HepG2 (cell line): ENCODE measurements around the gene CDH23. TPM values are rescaled to one million over a fixed set of nuclear protein-coding genes. Genes with fewer than 3 reads are reported as not detected.

Source experiments
- ATAC-seq: fragments of 200-7000 bp; cut with Tn5 transposase; 3 replicates; pipeline ENCODE4 v1.9.1; 2020; ENCODE audit warnings: mild to moderate bottlenecking, moderate library complexity
- BruUV-seq: library from RNA; stranded (reverse); fragments of 400-500 nt; replicated peaks from 2 replicates; lab custom pipeline; 2021; lab: Mats Ljungman, UMichigan
- CTCF ChIA-PET: fragments of 300-600 bp; formaldehyde crosslinking; extraction: SDS; loops from one replicate; lab custom pipeline; 2021; ENCODE audit warnings: low total read pairs, inconsistent platforms, low intra/inter-chr PET ratio; lab: Yijun Ruan, JAX
- POLR2A ChIA-PET: fragments of 350-600 bp; sonication (Branson Sonifier 250); formaldehyde crosslinking; loops from one replicate; lab custom pipeline; 2020; ENCODE audit warnings: antibody characterized with exemption, inconsistent platforms; lab: Yijun Ruan, JAX
- DNase-seq: peaks from one replicate; pipeline ENCODE4 v3.0.0-alpha.2; 2015; ENCODE audit warnings: low spot score
- FAIRE-seq: peaks from 3 replicates; lab custom pipeline; 2011; peaks lifted over from hg19 to GRCh38; lab: Jason Lieb, UNC
- H2AFZ ChIP-seq: one replicate; pipeline ENCODE4 v1.6.1; 2011; ENCODE audit warnings: low read length, inconsistent platforms
- H3K27ac ChIP-seq: fragments of 300-600 bp; 3 replicates; pipeline ENCODE4 v1.8.0; 2011; ENCODE audit warnings: mixed run types, mild to moderate bottlenecking, mixed read lengths, low read length, inconsistent platforms; ENCODE audit not compliant: insufficient read depth; ENCODE audit errors: extremely low read length
- H3K27me3 ChIP-seq, 2 experiments: fragments of 200-600 bp in 1 of 2; 2 replicates in 1 of 2; 3 replicates in 1 of 2; pipeline versions ENCODE4 v1.6.0 to v1.8.0; 2011; ENCODE audit warnings: low read length in 2 of 2, mild to moderate bottlenecking in 2 of 2, moderate library complexity in 2 of 2, inconsistent platforms in 1 of 2; ENCODE audit not compliant: insufficient read depth in 2 of 2, control insufficient read depth in 1 of 2
- H3K36me3 ChIP-seq, 2 experiments: fragments of 200-600 bp in 1 of 2; replicated peaks in 1 of 2; 2 replicates in 1 of 2; 3 replicates in 1 of 2; pipeline versions ENCODE4 v1.5.1 to v1.8.0; 2011; ENCODE audit warnings: low read length in 2 of 2, inconsistent platforms in 1 of 2; ENCODE audit not compliant: insufficient read depth in 2 of 2, control insufficient read depth in 1 of 2
- H3K4me1 ChIP-seq: 2 replicates; pipeline ENCODE4 v1.5.1; 2012; ENCODE audit warnings: low read length, inconsistent platforms; ENCODE audit not compliant: insufficient read depth
- H3K4me2 ChIP-seq: 2 replicates; pipeline ENCODE4 v1.6.0; 2011; ENCODE audit warnings: low read depth, low read length, inconsistent platforms
- H3K4me3 ChIP-seq, 3 experiments: fragments of 200-600 bp in 1 of 3; sonication (generic), shearing (Covaris generic) in 1 of 3; replicated peaks in 1 of 3; 2 replicates each; pipeline ENCODE4 v1.5.1; 2011 to 2016; ENCODE audit warnings: low read length in 3 of 3, inconsistent platforms in 2 of 3, low read depth in 2 of 3, mild to moderate bottlenecking in 2 of 3, control low read depth in 1 of 3, mixed read lengths in 1 of 3; ENCODE audit not compliant: insufficient read depth in 1 of 3
- H3K79me2 ChIP-seq: one replicate; pipeline ENCODE4 v1.6.1; 2011; ENCODE audit warnings: low read length, inconsistent platforms; ENCODE audit not compliant: insufficient read depth
- H3K9ac ChIP-seq: 2 replicates; pipeline ENCODE4 v1.6.0; 2011; ENCODE audit warnings: mild to moderate bottlenecking, low read depth, low read length, inconsistent platforms; ENCODE audit not compliant: insufficient read depth
- H3K9me3 ChIP-seq: 2 replicates; pipeline ENCODE4 v1.5.1; 2012; ENCODE audit warnings: mild to moderate bottlenecking, low read length
- H4K20me1 ChIP-seq: 2 replicates; pipeline ENCODE4 v1.6.0; 2011; ENCODE audit warnings: inconsistent platforms, mild to moderate bottlenecking, low read length, moderate library complexity; ENCODE audit not compliant: insufficient read depth
- ADNP ChIP-seq: sonication (generic); formaldehyde crosslinking; IDR thresholded peaks from 2 replicates; pipeline ENCODE4 v1.4.0; 2020; ENCODE audit warnings: missing genetic modification reagents
- BCL6 ChIP-seq: IDR thresholded peaks from 2 replicates; pipeline ENCODE4 v1.6.1; 2016; ENCODE audit warnings: missing genetic modification reagents, missing compliant biosample characterization
- FOXO1 ChIP-seq: sonication (generic); formaldehyde crosslinking; IDR thresholded peaks from 2 replicates; pipeline ENCODE4 v1.4.0; 2020; ENCODE audit warnings: missing genetic modification reagents
- HDAC2 ChIP-seq: sonication (generic); formaldehyde crosslinking; IDR thresholded peaks from 2 replicates; pipeline ENCODE4 v1.4.0; 2020; ENCODE audit warnings: missing genetic modification reagents
- HNF4A ChIP-seq: sonication (generic); formaldehyde crosslinking; IDR thresholded peaks from 2 replicates; pipeline ENCODE4 v1.4.0; 2020; ENCODE audit warnings: missing genetic modification reagents
- NPAS2 ChIP-seq: sonication (generic); formaldehyde crosslinking; IDR thresholded peaks from 2 replicates; pipeline ENCODE4 v1.8.0; 2022; ENCODE audit warnings: mild to moderate bottlenecking, missing genetic modification reagents, borderline replicate concordance
- PAWR ChIP-seq: sonication (generic); formaldehyde crosslinking; IDR thresholded peaks from 2 replicates; pipeline ENCODE4 v1.4.0; 2020; ENCODE audit warnings: missing genetic modification reagents, mild to moderate bottlenecking, borderline replicate concordance
- RAD21 ChIP-seq: fragments of 450-650 bp; formaldehyde crosslinking; IDR thresholded peaks from 2 replicates; pipeline ENCODE4 v1.5.0; 2020; ENCODE audit warnings: mild to moderate bottlenecking
- SMYD3 ChIP-seq: sonication (generic); formaldehyde crosslinking; IDR thresholded peaks from 2 replicates; pipeline ENCODE4 v1.8.1; 2023; ENCODE audit warnings: mild to moderate bottlenecking, missing genetic modification reagents
- SP4 ChIP-seq: sonication (generic); formaldehyde crosslinking; IDR thresholded peaks from 2 replicates; pipeline ENCODE4 v1.8.1; 2023; ENCODE audit warnings: mild to moderate bottlenecking, missing genetic modification reagents
- SUZ12 ChIP-seq: fragments of 150-350 bp; IDR thresholded peaks from 2 replicates; pipeline ENCODE4 v1.6.1; 2014; ENCODE audit warnings: low read depth, low read length
- TOE1 ChIP-seq: sonication (generic); formaldehyde crosslinking; IDR thresholded peaks from 2 replicates; pipeline ENCODE4 v1.4.0; 2020; ENCODE audit warnings: mild to moderate bottlenecking, missing genetic modification reagents
- TSC22D2 ChIP-seq: sonication (generic); formaldehyde crosslinking; IDR thresholded peaks from 2 replicates; pipeline ENCODE4 v1.5.1; 2020; ENCODE audit warnings: missing genetic modification reagents, mild to moderate bottlenecking, borderline replicate concordance
- ZBTB38 ChIP-seq: sonication (generic); formaldehyde crosslinking; IDR thresholded peaks from 2 replicates; pipeline ENCODE4 v1.5.1; 2020; ENCODE audit warnings: mild to moderate bottlenecking, missing genetic modification reagents
- ZMYM4 ChIP-seq: sonication (generic); formaldehyde crosslinking; IDR thresholded peaks from 2 replicates; pipeline ENCODE4 v1.8.1; 2023; ENCODE audit warnings: mild to moderate bottlenecking, missing genetic modification reagents
- ZNF619 ChIP-seq: sonication (generic); formaldehyde crosslinking; IDR thresholded peaks from 2 replicates; pipeline ENCODE4 v1.4.0; 2020; ENCODE audit warnings: mild to moderate bottlenecking, missing genetic modification reagents
- ZSCAN21 ChIP-seq: sonication (generic); formaldehyde crosslinking; IDR thresholded peaks from 2 replicates; pipeline ENCODE4 v1.8.0; 2022; ENCODE audit warnings: mild to moderate bottlenecking, missing genetic modification reagents, moderate library complexity, borderline replicate concordance
- ZXDC ChIP-seq: sonication (generic); formaldehyde crosslinking; IDR thresholded peaks from 2 replicates; pipeline ENCODE4 v1.5.0; 2020; ENCODE audit warnings: mild to moderate bottlenecking, missing genetic modification reagents
- whole genome bisulfite sequencing: methylation state at CpG from one replicate; pipeline ENCODE4 v1.1.6; 2017; ENCODE audit warnings: low lambda C conversion rate; 5-methylcytosine and 5-hydroxymethylcytosine counted together
- in situ Hi-C: cut with HindIII; loops from 2 replicates; pipeline ENCODE4 v1.10.0; 2017; ENCODE audit warnings: low pct_unique_long_range_greater_than_20kb; ENCODE audit not compliant: extremely low pct_ligation_motif_present
- intact Hi-C: fragments of 100-400 bp; cut with micrococcal nuclease; formaldehyde crosslinking; loops from one replicate; pipeline ENCODE4 v1.10.0; 2022; ENCODE audit not compliant: unreplicated experiment
- polyA plus RNA-seq, 8 experiments: library from polyadenylated mRNA; depleted of rRNA in 3 of 8; stranded (reverse) in 7 of 8; unstranded in 1 of 8; fragments of >200 nt; fragmentation: Illumina TruSeq in 4 of 8; extraction: Trizol in 4 of 8; gene quantifications; 2 replicates each; pipeline versions ENCODE4 v1.2.1 to v1.2.3, GENCODE V29; 2011 to 2016; ENCODE audit warnings: low read depth in 4 of 8, missing spikeins in 1 of 8, mixed read lengths in 1 of 8; ENCODE audit not compliant: insufficient read depth in 1 of 8
- total RNA-seq, 5 experiments: library from RNA; depleted of rRNA; stranded (reverse); fragments of >200 nt; fragmentation: Illumina TruSeq; extraction: Trizol; gene quantifications; 2 replicates each; pipeline ENCODE4 v1.2.3, GENCODE V29; 2016; ENCODE audit warnings: low read depth in 1 of 5
- TF ChIP-seq, protein P1 (sequence below): sonication (generic); formaldehyde crosslinking; IDR thresholded peaks from 2 replicates; pipeline ENCODE4 v1.5.1; 2020; ENCODE audit warnings: missing genetic modification reagents, mild to moderate bottlenecking, borderline replicate concordance

CDH23 gene
- total and polyA plus RNA-seq, 2 of the 13 experiments (the other 11 are each of a cell fraction or from before 2014, with no cell fraction given): 0.13 TPM; not detected in 1

DNA sequence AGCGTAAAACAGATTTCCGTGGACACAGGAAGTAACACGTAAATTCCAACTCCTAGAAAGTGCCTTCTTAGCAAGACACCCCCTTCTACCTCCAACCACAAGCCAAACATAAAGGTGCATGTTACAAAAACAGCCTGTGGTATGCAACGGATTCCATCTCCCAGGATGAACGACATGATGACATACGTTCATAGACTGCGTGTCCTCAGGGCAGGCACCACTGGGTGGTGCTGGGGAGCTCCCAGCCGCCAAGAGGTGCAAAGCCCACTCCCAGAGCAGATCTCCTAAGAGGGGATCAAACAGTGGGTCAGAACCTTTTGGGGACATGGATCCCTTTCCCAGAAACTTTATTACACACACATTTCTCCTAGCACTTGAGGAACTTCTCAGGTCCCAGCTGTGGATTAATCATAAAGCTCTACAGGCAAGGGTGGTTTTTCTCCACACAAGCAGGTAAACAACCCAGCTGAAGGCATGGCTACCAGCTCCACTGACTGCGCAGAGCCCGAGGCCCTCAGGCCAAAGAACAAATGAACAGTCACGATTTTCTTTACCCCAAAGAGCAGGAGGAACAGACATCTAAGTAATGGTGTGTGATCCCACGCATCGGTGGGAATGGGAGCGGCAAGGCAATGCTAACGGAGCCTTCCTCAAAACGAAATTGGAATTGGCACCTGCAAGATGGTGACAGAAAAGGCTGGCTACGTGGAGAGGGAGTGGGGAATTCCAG is 440.5 kb downstream of the CDH23 start:
- Histone ChIP-seq H3K9me3 (no peaks in the 10 kb centered on the region), H2AFZ (no peak overlapping the region), H3K27me3 (no peaks in the 10 kb centered on the region), H3K4me2 (no peak overlapping the region), H3K9ac (no peak overlapping the region), H3K36me3 (peaks cover 11 to 31% of the 10 kb centered on the region in 2 experiments; a peak in 4 of 5 replicates), H4K20me1 (peaks cover 72% of the 10 kb centered on the region), H3K27ac (peak overlapping the region; percentile 15), H3K79me2 (peaks cover 88% of the 10 kb centered on the region), H3K4me1 (peaks cover 36% of the 10 kb centered on the region), H3K4me3 (no peak overlapping the region)
- ChIA-PET CTCF (interaction anchor here (4.0 kb wide), 1 partner anchor 59 kb away, joined by 35 read pairs; no protein-coding TSS in a partner anchor), POLR2A (interaction anchor here (0.6 to 2.9 kb wide), 2 partner anchors 9 to 14 kb away, joined by 3 to 23 read pairs; partner anchors contain the start of gene PSAP)
- WGBS: 71% methylated on average over 15 of the region's 17 CpGs
- intact Hi-C loops (loop anchor here (1.0 to 10.0 kb wide), 2 partner anchors 59 to 208 kb away; no protein-coding TSS in a partner anchor), in situ Hi-C loops (no loop called here)
- ATAC-seq (peak; percentile 94), FAIRE-seq (peak; percentile 83), DNase-seq (peak; percentile 57)
- BruUV-seq: no TSS peak
- TF ChIP-seq FOXO1 (CRISPR knock-in tag) (peak; percentile 47; the same call in 1 of the 2 replicates), NPAS2 (no peak), TSC22D2 (no peak), ZNF619 (CRISPR knock-in tag) (no peak), ZBTB38 (CRISPR knock-in tag) (peak; percentile 95), SMYD3 (CRISPR knock-in tag) (no peak), HNF4A (peak; percentile 43; the same call in 1 of the 2 replicates), ZMYM4 (CRISPR knock-in tag) (peak; percentile 39; the same call in 1 of the 2 replicates), ZSCAN21 (peak; percentile 46; the same call in 1 of the 2 replicates), TOE1 (CRISPR knock-in tag) (no peak), SUZ12 (no peak), SP4 (CRISPR knock-in tag) (no peak), PAWR (CRISPR knock-in tag) (no peak), HDAC2 (no peak), ADNP (CRISPR knock-in tag) (no peak), BCL6 (CRISPR knock-in tag) (0 out of 2 replicates have a peak, but pooled peaks have one; percentile 7), ZXDC (no peak), RAD21 (CRISPR knock-in tag) (peak; percentile 58; the same call in 1 of the 2 replicates)
- TF ChIP-seq, protein P1, sequence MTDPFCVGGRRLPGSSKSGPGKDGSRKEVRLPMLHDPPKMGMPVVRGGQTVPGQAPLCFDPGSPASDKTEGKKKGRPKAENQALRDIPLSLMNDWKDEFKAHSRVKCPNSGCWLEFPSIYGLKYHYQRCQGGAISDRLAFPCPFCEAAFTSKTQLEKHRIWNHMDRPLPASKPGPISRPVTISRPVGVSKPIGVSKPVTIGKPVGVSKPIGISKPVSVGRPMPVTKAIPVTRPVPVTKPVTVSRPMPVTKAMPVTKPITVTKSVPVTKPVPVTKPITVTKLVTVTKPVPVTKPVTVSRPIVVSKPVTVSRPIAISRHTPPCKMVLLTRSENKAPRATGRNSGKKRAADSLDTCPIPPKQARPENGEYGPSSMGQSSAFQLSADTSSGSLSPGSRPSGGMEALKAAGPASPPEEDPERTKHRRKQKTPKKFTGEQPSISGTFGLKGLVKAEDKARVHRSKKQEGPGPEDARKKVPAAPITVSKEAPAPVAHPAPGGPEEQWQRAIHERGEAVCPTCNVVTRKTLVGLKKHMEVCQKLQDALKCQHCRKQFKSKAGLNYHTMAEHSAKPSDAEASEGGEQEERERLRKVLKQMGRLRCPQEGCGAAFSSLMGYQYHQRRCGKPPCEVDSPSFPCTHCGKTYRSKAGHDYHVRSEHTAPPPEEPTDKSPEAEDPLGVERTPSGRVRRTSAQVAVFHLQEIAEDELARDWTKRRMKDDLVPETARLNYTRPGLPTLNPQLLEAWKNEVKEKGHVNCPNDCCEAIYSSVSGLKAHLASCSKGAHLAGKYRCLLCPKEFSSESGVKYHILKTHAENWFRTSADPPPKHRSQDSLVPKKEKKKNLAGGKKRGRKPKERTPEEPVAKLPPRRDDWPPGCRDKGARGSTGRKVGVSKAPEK (CRISPR knock-in tag): no peak
